Stimulated activated naive CD8-positive, alpha-beta T cell treated with anti-CD3 and anti-CD28 coated beads, Interleukin-15, Interleukin-2, amounts not matched to agents 100 U/mL and 50 U/mL, for 24 hours (primary cell): ENCODE results near the gene DAD1.
"Not testable (repeated sequence)": the region's sequence is repeated elsewhere in the genome, so short reads cannot be mapped to it uniquely, and the experiment has no call there.

Experiments used
- ATAC-seq: fragments of 150-1000 bp; cut with Tn5 transposase; one replicate; pipeline ENCODE4 v1.10.0; 2021
- DNase-seq: peaks from one replicate; pipeline ENCODE4 v3.0.0; 2021

Gene DAD1

GRCh38 chr14:22598896-22599244 is 9.8 kb upstream of the DAD1 start:
- ATAC-seq (peak; percentile 73), DNase-seq (peak; percentile 33)

GRCh38 chr14:22598099-22598895 is 9.3 kb upstream of the DAD1 start, which contains the start of gene ABHD4:
Gene ABHD4, plus strand, starts transcription at chr14:22598300. Its CDS starts 7 bp downstream, at chr14:22598307.
- DNase-seq (peak; percentile 80), ATAC-seq (peak; percentile 84)

GRCh38 chr14:22597771-22598098 is 8.7 kb upstream of the DAD1 start:
- no peak for DNase-seq
- no peak for ATAC-seq

- ATAC-seq (no peak), DNase-seq (no peak)
Observed at GRCh38 chr14:22597265-22597664, 8.2 kb upstream of the DAD1 start.

- DNase-seq (no peak), ATAC-seq (no peak)
Observed at GRCh38 chr14:22596354-22596879, 7.4 kb upstream of the DAD1 start.

- DNase-seq (no peak), ATAC-seq (no peak)
Observed at GRCh38 chr14:22594156-22594716, 5.2 kb upstream of the DAD1 start.

- no peak for ATAC-seq
- DNase-seq: no peak
Observed at GRCh38 chr14:22593601-22594000, 4.6 kb upstream of the DAD1 start.

- ATAC-seq (no peak), DNase-seq (no peak)
Observed at GRCh38 chr14:22593189-22593588, 4.2 kb upstream of the DAD1 start.

GRCh38 chr14:22588526-22589095 is 413 bp downstream of the DAD1 start:
- DNase-seq (peak; percentile 30), ATAC-seq (peak; percentile 34)

- DNase-seq, ATAC-seq: not testable (repeated sequence)
Observed at GRCh38 chr14:22587677-22588422, 1.2 kb downstream of the DAD1 start.

GRCh38 chr14:22587247-22587646 is 1.8 kb downstream of the DAD1 start:
- no peak for ATAC-seq

GRCh38 chr14:22583994-22584393 is 5.0 kb downstream of the DAD1 start:
- ATAC-seq (peak; percentile 45), DNase-seq (no peak)

More at GRCh38 chr14:22587247-22587646, 1.8 kb downstream of the DAD1 start:
- DNase-seq: no peak

- no peak for ATAC-seq
- no peak for DNase-seq
Observed at GRCh38 chr14:22580625-22581024, 8.4 kb downstream of the DAD1 start.

- no peak for DNase-seq
- ATAC-seq: no peak
Observed at GRCh38 chr14:22579881-22580280, 9.1 kb downstream of the DAD1 start.

GRCh38 chr14:22579236-22579635 is 9.8 kb downstream of the DAD1 start:
- DNase-seq (no peak), ATAC-seq (no peak)

- no peak for DNase-seq
- peak; percentile 78 for ATAC-seq
Observed at GRCh38 chr14:22577334-22577908, 11.6 kb downstream of the DAD1 start.

- no peak for ATAC-seq
- no peak for DNase-seq
Observed at GRCh38 chr14:22573804-22574203, 15.2 kb downstream of the DAD1 start.

GRCh38 chr14:22572562-22573058 is 16.4 kb downstream of the DAD1 start:
- no peak for DNase-seq
- ATAC-seq: no peak

- ATAC-seq (peak; percentile 85), DNase-seq (peak; percentile 78)
Observed at GRCh38 chr14:22570132-22570949, 18.7 kb downstream of the DAD1 start.

GRCh38 chr14:22569737-22570131 is 19.3 kb downstream of the DAD1 start:
- ATAC-seq (no peak), DNase-seq (no peak)

- ATAC-seq (no peak), DNase-seq (no peak)
Observed at GRCh38 chr14:22569106-22569736, 19.8 kb downstream of the DAD1 start.
